Renal cortical epithelial cell (primary cell): ENCODE data around the gene TMC5. TPM values are rescaled to one million over a fixed set of nuclear protein-coding genes. Genes with fewer than 3 reads are reported as not detected.
A peak's percentile ranks its signal among the peaks of the same experiment; 100 is the strongest.

Experiments
- DNase-seq: peaks from one replicate; pipeline ENCODE4 v3.0.0-alpha.2; 2011; ENCODE audit warnings: low read depth
- total RNA-seq: library from RNA; depleted of rRNA; stranded (reverse); fragments of >200 nt; gene quantifications from 2 replicates; pipeline ENCODE4 v1.2.3, GENCODE V29; 2014

TMC5 gene
- total RNA-seq, 1 donor from 2014 or later = 0.05 TPM

GRCh38 chr16:19460397-19460796, 42.7 kb downstream of the TMC5 start:
- no peak for DNase-seq

DNA sequence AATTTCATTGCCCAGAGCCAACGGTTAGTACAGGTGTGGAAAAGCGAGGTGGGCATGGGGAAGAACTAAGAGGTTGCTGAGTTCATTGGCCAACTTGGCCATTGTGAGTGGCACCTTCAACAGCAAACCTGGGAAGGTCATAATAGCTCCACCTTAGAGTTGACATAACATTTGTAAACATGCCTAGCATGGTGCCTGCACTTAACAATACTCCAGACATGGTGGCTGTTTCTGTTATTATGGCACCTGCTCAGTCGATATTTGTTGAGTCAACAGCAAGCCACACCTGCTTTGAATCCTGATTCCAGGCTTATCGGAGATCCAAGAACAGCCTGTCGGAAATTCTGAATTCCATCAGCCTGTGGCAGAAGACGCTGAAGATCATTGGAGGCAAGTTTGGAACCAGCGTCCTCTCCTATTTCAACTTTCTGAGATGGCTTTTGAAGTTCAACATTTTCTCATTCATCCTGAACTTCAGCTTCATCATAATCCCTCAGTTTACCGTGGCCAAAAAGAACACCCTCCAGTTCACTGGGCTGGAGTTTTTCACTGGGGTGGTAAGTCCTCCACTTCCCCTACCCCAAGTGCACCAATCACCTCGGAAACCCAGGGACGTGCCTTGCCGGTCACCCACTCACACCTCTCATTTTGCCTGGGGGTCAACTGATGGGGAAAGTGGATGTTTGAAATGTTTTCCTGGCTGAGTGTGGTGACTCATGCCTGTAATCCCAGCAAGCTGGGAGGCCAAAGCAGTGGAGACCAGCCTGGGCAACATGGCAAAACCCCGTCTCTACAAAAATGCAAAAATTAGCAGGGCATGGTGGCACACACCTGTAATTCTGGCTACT, 46.0 kb downstream of the TMC5 start:
- DNase-seq = peak; percentile 14

DNA sequence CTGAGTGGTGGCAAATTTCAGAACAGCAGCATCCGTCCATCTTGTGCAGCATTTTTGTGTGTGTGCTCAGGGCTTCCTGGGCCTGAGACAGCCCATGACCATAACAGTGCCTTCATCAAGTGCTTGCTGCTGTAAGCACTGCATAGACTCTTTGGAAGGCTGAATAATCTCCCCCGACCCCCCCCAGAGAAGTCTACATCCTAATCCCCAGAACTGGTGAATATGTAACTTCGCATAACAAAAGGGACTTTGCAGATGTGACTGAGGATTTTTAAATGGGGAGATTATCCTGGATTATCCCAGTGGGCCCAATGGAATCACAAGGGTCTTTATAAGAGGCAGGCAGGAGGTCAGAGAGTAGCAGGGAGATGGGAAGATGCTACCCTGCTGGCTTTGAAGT, 50.6 kb downstream of the TMC5 start:
- no peak for DNase-seq

- peak; percentile 9 for DNase-seq
Observed at GRCh38 chr16:19472482-19472881, 54.8 kb downstream of the TMC5 start.

DNA sequence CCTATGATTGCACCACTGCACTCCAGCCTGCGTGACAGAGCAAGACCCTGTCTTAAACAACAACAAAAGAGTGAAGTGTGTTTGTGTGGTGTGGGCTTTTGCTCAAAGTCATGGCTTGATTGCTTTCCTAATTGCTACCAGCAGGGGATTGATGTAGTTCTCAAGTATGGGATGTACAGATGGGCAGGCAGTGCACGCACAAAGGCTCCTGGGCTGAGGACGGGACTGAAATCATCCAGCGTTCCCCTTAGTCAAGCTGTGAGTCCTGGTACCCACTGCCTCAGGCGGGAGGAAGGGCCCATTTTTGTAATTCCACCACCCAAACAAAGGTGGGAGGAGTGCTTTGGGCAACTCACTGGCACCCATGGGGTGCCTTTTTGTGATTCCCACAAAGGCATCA, 56.9 kb downstream of the TMC5 start:
- DNase-seq = no peak

GRCh38 chr16:19478505-19478904, 60.8 kb downstream of the TMC5 start:
- no peak for DNase-seq

- no peak for DNase-seq
Observed at GRCh38 chr16:19479302-19479721, 61.6 kb downstream of the TMC5 start.

DNA sequence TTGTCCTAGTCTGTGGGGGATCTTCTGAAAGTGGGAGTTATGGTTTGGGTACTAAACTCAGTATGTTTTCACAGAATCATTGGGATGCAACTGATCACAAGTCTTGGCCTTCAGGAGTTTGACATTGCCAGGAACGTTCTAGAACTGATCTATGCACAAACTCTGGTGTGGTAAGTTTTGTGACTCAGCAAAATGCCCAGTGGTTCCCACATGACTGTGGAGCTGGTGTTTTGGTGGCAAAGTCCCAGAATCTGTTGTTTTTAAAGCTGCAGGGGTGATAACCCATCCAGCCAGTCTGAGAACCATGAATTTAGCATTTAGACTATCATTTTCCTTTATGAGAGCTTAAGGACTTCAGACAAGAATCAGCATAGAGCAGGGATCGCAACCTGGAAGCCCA, 63.6 kb downstream of the TMC5 start:
- DNase-seq = peak; percentile 27

DNA sequence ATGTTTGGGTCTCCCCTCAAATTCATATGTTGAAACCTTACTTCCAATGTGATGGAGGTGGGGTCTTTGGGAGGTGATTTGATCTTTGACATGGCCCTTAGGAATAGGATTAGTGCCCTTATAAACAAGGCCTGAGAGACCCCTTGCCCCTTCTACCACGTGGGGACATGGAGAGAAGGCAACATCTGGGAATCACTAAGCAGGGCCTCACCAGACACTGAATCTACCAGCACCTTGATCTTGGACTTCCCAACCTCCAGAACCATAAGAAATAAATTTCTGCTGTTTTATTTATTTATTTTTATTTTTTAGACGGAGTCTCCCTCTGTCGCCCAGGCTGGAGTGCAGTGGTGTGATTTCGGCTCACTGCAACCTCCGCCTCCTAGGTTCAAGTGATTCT, 64.1 kb downstream of the TMC5 start:
- no peak for DNase-seq

DNA sequence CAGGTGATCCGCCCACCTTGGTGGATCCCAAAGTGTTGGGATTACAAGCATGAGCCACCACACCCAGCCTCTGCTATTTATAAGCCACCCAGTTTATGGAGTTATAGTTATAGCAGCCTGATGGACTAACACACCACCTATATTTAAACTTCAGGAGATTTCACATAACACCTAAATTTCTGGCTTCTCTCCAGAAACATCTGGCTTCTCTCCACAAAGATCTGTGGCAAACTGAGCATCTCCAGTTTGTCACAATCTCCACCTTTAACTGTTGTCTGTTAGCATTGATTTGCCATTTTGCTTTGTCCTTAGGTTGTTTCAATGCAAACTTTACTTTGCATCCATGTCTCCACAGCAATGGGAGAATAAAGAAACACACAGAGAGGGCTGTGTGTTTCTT, 64.6 kb downstream of the TMC5 start:
- no peak for DNase-seq

DNA sequence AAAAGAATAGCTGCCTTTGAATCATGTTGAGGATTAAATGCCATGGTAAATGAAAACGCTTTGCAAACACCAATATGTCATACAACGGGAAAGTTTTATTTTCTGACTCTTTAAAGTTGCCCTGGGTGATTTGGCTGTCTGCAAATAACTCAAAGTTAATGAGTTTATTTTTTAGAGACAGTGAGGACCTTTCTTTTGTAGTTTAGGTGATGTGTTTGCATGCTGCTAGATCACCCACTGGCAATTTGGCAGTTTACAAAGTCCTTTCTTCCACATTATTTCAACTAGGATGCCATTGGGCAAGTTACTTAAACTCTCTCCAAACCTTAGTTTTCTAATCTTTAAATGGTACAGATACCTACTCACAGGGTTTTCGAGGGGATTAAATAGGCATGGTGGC, 66.4 kb downstream of the TMC5 start:
- no peak for DNase-seq

- DNase-seq = no peak
Observed at GRCh38 chr16:19485611-19486010, 67.9 kb downstream of the TMC5 start.

- no peak for DNase-seq
Observed at GRCh38 chr16:19486051-19486450, 68.4 kb downstream of the TMC5 start.

DNA sequence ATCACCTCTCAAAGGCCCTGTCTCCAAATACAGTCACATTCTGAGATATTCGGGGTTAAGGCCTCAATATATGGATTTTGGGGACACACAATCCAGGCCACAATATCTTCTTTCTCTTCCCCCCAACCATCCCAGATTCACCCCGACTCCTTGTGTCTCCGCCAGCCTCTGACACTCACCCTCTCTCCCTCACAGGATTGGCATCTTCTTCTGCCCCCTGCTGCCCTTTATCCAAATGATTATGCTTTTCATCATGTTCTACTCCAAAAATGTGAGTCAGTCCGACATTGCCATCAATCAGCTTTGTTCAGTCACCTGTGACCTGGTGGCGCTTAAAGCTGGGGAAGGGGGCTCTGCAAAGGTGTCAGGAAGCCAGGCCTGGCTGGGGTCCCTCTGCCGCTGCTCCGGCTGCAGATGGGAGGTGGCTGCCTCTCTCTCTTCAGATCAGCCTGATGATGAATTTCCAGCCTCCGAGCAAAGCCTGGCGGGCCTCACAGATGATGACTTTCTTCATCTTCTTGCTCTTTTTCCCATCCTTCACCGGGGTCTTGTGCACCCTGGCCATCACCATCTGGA, 69.2 kb downstream of the TMC5 start:
- no peak for DNase-seq

DNA sequence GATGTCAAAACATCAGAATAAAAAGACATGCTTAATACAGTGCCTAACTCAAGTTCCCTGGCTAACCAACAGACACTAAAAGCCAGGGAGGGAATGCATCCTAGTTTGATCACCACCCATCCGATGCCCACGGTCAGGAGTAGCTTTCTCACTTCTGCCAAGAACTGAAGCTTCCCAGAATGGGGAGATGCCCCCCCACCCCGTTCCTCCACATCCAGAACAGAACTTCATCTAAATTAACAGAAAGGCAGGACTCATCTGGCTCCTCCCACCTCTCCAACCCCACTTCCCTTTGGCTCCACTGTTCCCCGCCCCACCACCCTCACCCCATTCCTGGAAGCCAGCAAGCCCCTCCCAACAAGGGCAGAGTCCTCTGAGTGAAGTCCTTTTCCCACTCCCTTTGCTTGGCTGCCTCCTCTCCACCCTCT, 70.5 kb downstream of the TMC5 start:
- no peak for DNase-seq

DNA sequence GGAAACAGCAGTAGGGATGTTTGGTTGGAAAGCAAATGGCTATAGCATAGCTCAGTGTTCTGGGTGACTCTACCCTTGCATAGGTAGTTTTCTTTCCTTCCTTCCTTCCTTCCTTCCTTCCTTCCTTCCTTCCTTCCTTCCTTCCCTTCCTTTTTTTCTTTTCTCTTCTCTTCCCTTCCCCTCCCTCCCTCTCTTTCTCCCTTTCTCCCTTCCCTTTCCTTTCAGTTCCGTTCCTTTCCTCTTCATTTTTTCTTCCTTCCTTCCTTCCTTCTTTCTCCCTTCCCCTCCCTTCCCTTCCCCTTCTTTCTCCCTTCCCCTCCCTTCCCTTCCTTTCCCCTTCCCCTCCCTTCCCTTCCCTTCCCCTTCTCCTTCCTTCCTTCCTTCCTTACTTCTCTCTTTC, 72.9 kb downstream of the TMC5 start:
- DNase-seq = no peak

GRCh38 chr16:19497176-19497575, 79.5 kb downstream of the TMC5 start:
- no peak for DNase-seq

DNA sequence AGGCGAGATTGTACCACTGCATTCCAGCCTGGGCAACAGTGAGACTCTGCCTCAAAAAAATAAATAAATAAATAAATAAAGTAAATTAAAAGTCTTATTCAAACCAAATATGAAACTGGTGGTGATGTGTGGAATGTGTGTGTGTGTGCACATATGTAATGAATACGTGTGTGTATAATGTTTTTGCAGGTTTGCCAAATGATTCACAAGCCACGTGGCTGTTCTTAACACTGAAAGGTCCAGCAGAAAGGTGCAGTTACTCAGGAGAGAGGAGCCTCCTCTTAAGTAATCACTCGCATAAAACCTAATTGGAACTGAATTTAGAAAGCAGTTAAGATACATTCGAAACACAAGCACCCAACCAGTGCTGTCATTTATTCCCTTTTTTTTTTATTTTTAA, 81.3 kb downstream of the TMC5 start:
- DNase-seq = no peak

DNA sequence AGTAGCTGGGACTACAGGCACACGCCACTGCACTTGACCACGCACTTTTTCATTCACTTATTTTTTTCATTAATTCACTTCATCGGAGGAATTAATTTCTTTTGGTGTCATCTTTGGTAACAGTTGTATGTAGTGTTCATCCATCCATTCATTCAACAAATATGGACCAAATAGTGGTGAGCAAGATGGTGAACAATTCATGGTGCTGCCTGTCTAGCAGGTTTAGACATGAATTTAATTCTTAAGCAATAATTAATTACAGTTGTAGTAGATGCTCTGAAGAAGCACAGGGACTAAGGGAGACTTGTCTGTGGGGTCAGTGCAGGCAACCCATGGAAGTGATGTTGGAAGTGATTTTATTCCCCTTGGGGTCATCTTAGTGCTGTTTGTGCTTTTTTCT, 81.8 kb downstream of the TMC5 start:
- DNase-seq = no peak

DNA sequence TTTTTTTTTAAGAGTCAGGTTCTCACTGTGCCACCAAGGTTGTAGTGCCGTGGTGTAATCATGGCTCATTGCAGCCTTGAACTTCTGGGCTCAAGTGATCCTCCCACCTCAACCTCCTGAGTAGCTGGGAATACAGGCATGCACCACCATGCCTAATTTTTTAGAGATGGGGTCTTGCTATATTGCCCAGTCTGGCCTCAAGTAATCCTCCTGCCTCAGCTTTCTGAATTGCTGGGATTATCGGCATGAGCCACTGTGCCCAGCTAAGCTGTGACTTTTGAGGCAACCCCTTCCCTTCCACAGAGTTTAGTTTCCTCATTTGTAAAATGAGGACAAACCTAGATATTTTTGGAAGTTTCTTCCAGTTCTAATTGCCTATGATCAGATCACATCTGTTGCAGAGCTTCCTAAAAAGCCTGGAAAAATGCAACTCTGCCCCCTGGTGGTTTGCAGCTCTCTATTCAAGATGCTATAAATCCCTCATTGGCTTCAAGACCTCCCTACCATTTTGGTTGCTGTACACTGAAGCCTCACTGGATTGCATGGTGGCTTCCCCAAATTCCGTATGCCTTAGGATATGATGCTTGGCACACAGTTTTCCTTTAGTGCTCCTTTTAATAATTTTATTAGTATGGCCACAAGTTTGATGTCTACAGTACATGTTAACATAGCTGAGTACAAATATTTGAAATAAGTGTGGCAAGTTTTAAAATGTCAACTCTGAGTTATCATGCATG, 84.9 kb downstream of the TMC5 start:
- peak; percentile 71 for DNase-seq

GRCh38 chr16:19503461-19504075, 85.9 kb downstream of the TMC5 start:
- DNase-seq = no peak

- no peak for DNase-seq
Observed at GRCh38 chr16:19505600-19506303, 88.1 kb downstream of the TMC5 start.
